Gastrocnemius medialis (tissue), 4 donors: ENCODE measurements around the gene KLF3.

ENCODE experiments used
- CTCF ChIP-seq, 5 experiments: fragments of 450-650 bp in 3 of 5; fragments of 200-600 bp in 2 of 5; sonication (generic) in 2 of 5; IDR thresholded peaks in 4 of 5; conservative IDR thresholded peaks in 1 of 5; 1 replicate in 4 of 5; 2 replicates in 1 of 5; pipeline ENCODE4 v1.5.1; 2016 to 2019; ENCODE audit warnings: antibody characterized with exemption in 5 of 5, mild to moderate bottlenecking in 3 of 5, moderate library complexity in 3 of 5
- POLR2A ChIP-seq, 2 donors: fragments of 450-650 bp; IDR thresholded peaks; one replicate each; pipeline ENCODE4 v1.6.1; 2017; ENCODE audit warnings: antibody characterized with exemption in 2 of 2, mild to moderate bottlenecking in 2 of 2, moderate library complexity in 2 of 2

GRCh38 chr4:38688676-38689355, 24.8 kb downstream of the KLF3 start:
- TF ChIP-seq CTCF (IDR thresholded peaks at IDR 0.05 in 4 of 5, conservative IDR thresholded peaks at IDR 0.05 in 1 of 5) (no peak), POLR2A (IDR thresholded peaks at IDR 0.05) (no peak)
